ENCODE measurements around the gene LBX2.

LBX2 gene

GRCh38 chr2:74499267-74499939 lies at the start of gene LBX2:
Gene LBX2 (minus strand): TSS chr2:74499603. CDS start chr2:74499537, 66 bp downstream.
- no peak for DNase-seq

GRCh38 chr2:74548285-74548899 lies 49.0 kb upstream of the LBX2 start:
- DNase-seq, result no peak

GRCh38 chr2:74546004-74546403 lies 46.6 kb upstream of the LBX2 start:
- DNase-seq, result no peak

GRCh38 chr2:74544634-74545033 lies 45.2 kb upstream of the LBX2 start:
- DNase-seq, result no peak

GRCh38 chr2:74542978-74543377 lies 43.6 kb upstream of the LBX2 start:
- DNase-seq, result no peak

- DNase-seq, result no peak
Measured at GRCh38 chr2:74540291-74540690, 40.9 kb upstream of the LBX2 start.

- no peak for DNase-seq
Measured at GRCh38 chr2:74538881-74539339, 39.5 kb upstream of the LBX2 start.

GRCh38 chr2:74537140-74537539 lies 37.7 kb upstream of the LBX2 start:
- DNase-seq, result no peak

- no peak for DNase-seq
Measured at GRCh38 chr2:74536166-74536950, 37.0 kb upstream of the LBX2 start.

- DNase-seq, result no peak
Measured at GRCh38 chr2:74535440-74535965, 36.1 kb upstream of the LBX2 start.

GRCh38 chr2:74534411-74534810 lies 35.0 kb upstream of the LBX2 start:
- DNase-seq, result no peak

GRCh38 chr2:74533464-74533863 lies 34.1 kb upstream of the LBX2 start:
- DNase-seq, result no peak

- peak in 3 of 6 experiments; percentile 40 to 46 (median 46) for DNase-seq
Measured at GRCh38 chr2:74532222-74532621, 32.8 kb upstream of the LBX2 start.

- no peak for DNase-seq
Measured at GRCh38 chr2:74531666-74532065, 32.3 kb upstream of the LBX2 start.

- DNase-seq, result peak in 3 of 6 experiments; percentile 26 to 58 (median 47)
Measured at GRCh38 chr2:74530239-74531187, 31.1 kb upstream of the LBX2 start.

GRCh38 chr2:74529357-74530238 lies 30.2 kb upstream of the LBX2 start, which contains the start of the genes AUP1 and HTRA2:
Gene AUP1 (minus strand): TSS chr2:74529706. CDS start chr2:74529629, 77 bp downstream.
Gene HTRA2 (plus strand): TSS chr2:74529933. CDS start chr2:74530007, 74 bp downstream.
- peak; percentile 64 to 93 (median 86) for DNase-seq

GRCh38 chr2:74528600-74529356 lies 29.4 kb upstream of the LBX2 start:
- DNase-seq, result no peak

- DNase-seq, result no peak
Measured at GRCh38 chr2:74527741-74528140, 28.3 kb upstream of the LBX2 start.

- DNase-seq, result no peak
Measured at GRCh38 chr2:74526649-74527230, 27.3 kb upstream of the LBX2 start.

All from stimulated activated naive CD4-positive, alpha-beta T cell (primary cell).